K562 (cell line): ENCODE results near the gene PI4KA. TPM values are rescaled to one million over a fixed set of nuclear protein-coding genes. Genes with fewer than 3 reads are reported as not detected.

Experiments used
- BRCA1 ChIP-seq, 2 experiments: fragments of 450-650 bp in 1 of 2; sonication (generic) in 1 of 2; formaldehyde crosslinking in 1 of 2; IDR thresholded peaks; 2 replicates each; pipeline versions ENCODE4 v1.5.0 to v1.6.1; 2017 to 2020; ENCODE audit warnings: mild to moderate bottlenecking in 1 of 2, missing genetic modification reagents in 1 of 2
- GABPA ChIP-seq: fragments of 200-800 bp; sonication (Bioruptor generic); conservative IDR thresholded peaks from 2 replicates; pipeline ENCODE4 v1.6.1; 2016; ENCODE audit warnings: low read depth, missing genetic modification characterization, missing compliant biosample characterization
- HNRNPK ChIP-seq: fragments of 200-400 bp; formaldehyde crosslinking; IDR thresholded peaks from one replicate; pipeline ENCODE4 v1.6.1; 2018; ENCODE audit warnings: mild to moderate bottlenecking, low read depth, low read length; ENCODE audit not compliant: poor library complexity, severe bottlenecking
- IRF9 ChIP-seq: fragments of 450-650 bp; IDR thresholded peaks from 2 replicates; pipeline ENCODE4 v1.6.1; 2016; ENCODE audit warnings: missing biosample characterization, missing genetic modification characterization
- KAT7 ChIP-seq: sonication (generic); formaldehyde crosslinking; IDR thresholded peaks from 2 replicates; pipeline ENCODE4 v1.8.0; 2022; ENCODE audit warnings: missing genetic modification reagents, mild to moderate bottlenecking, borderline replicate concordance
- PPARD ChIP-seq: fragments of 250-450 bp; sonication (Bioruptor Pico); IDR thresholded peaks from 2 replicates; pipeline ENCODE4 v1.8.0; 2022; ENCODE audit warnings: inconsistent platforms, mild to moderate bottlenecking, moderate library complexity
- PTTG1 ChIP-seq: fragments of 450-650 bp; IDR thresholded peaks from 2 replicates; pipeline ENCODE4 v1.6.1; 2016; ENCODE audit warnings: low read depth, mild to moderate bottlenecking, missing genetic modification characterization, missing compliant biosample characterization
- RERE ChIP-seq: sonication (generic); formaldehyde crosslinking; IDR thresholded peaks from 2 replicates; pipeline ENCODE4 v1.8.0; 2023; ENCODE audit warnings: missing genetic modification reagents, mild to moderate bottlenecking, borderline replicate concordance
- ZNF121 ChIP-seq: sonication (generic); formaldehyde crosslinking; conservative IDR thresholded peaks from 2 replicates; pipeline ENCODE4 v1.8.0; 2022; ENCODE audit warnings: missing genetic modification reagents
- ZNF165 ChIP-seq: fragments of 250-450 bp; sonication (Bioruptor Pico); IDR thresholded peaks from 2 replicates; pipeline ENCODE4 v1.4.0; 2020; ENCODE audit warnings: borderline replicate concordance
- ZNF277 ChIP-seq: fragments of 250-450 bp; sonication (Bioruptor Pico); IDR thresholded peaks from 2 replicates; pipeline ENCODE4 v1.8.0; 2022; ENCODE audit warnings: inconsistent platforms, mild to moderate bottlenecking, moderate library complexity, borderline replicate concordance
- ZNF384 ChIP-seq: IDR thresholded peaks from 2 replicates; pipeline ENCODE4 v1.6.1; 2012; ENCODE audit warnings: low read depth, low read length, improper control_type of control experiment
- ZNF436 ChIP-seq: fragments of 250-450, 450-650 bp; sonication (Bioruptor Pico); formaldehyde crosslinking; IDR thresholded peaks from 2 replicates; pipeline ENCODE4 v1.7.0; 2020; ENCODE audit warnings: mild to moderate bottlenecking
- ZNF655 ChIP-seq: fragments of 250-450 bp; sonication (Bioruptor Pico); IDR thresholded peaks from 2 replicates; pipeline ENCODE4 v1.5.0; 2021
- polyA plus RNA-seq, 8 experiments: library from polyadenylated mRNA; depleted of rRNA in 4 of 8; stranded (reverse) in 5 of 8; unstranded in 3 of 8; fragments of >200 nt; fragmentation: Nextera tagmentation in 2 of 8; fragmentation: Illumina TruSeq in 1 of 8; extraction: Ambion mirVana in 2 of 8; extraction: Trizol in 1 of 8; gene quantifications; 2 replicates each; pipeline versions ENCODE4 v1.2.1 to v1.2.3, GENCODE V29; 2011 to 2014; ENCODE audit warnings: inconsistent platforms in 1 of 8, missing spikeins in 1 of 8
- total RNA-seq, 7 experiments: library from RNA; depleted of rRNA in 6 of 7; stranded (reverse); fragments of >200 nt in 6 of 7; fragmentation: Illumina TruSeq in 2 of 7; extraction: Trizol in 2 of 7; gene quantifications; 2 replicates each; pipeline versions ENCODE4 v1.2.1 to v1.2.3, GENCODE V29; 2011 to 2021; ENCODE audit warnings: low replicate concordance in 1 of 7

The PI4KA gene
- total and polyA plus RNA-seq, 9 of the 15 experiments (the other 6 are each of a cell fraction or from before 2014, with no cell fraction given): 7.3 to 187 (median 84.7) TPM

DNA sequence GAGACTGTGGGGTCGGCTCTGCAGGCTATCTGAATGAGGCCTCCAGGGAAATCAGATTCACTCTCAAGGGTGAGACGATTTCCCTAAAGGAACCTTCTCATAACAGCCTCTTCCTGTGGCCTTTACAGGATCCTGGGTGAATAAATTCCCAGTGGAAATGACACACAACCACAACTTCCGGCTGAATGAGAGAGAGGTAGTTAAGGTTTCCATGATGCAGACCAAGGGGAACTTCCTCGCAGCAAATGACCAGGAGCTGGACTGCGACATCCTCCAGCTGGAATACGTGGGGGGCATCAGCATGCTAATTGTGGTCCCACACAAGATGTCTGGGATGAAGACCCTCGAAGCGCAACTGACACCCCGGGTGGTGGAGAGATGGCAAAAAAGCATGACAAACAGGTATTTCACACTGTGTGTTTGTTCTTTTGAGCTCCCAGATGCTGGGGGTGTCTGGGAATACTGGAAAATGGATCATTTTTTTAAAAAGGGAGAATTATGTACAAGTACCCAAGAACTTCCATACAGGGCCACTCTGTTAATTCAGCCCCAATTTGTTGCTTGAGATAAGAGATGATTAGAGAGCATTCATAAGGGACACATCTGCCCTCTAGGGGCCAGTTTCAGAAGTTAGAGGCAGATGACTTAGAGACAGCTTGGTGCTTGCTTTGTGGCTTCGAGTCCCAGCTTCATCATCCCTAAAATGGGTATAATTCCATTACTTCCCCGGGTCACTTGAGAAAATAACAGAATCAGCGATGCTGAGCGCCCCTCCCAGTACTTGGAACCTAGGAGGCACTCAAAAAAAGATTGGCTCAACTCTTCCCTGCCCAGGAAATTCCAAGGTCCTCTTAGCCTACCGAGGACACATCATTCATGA lies 74.5 kb downstream of the PI4KA start (continued):
- no peak for TF ChIP-seq ZNF121
- TF ChIP-seq BRCA1 (IDR thresholded peaks at IDR 0.05): no peak
- TF ChIP-seq BRCA1 (CRISPR knock-in tag; IDR thresholded peaks at IDR 0.05): no peak
- no peak for TF ChIP-seq PPARD (CRISPR knock-in tag)
- no peak for TF ChIP-seq RERE (CRISPR knock-in tag)
- no peak for TF ChIP-seq ZNF277 (CRISPR knock-in tag)
- no peak for TF ChIP-seq KAT7 (CRISPR knock-in tag)
- TF ChIP-seq ZNF436 (CRISPR knock-in tag): no peak
- no peak for TF ChIP-seq ZNF384
- peak; percentile 67; the same call in 1 of the 2 replicates for TF ChIP-seq ZNF165 (CRISPR knock-in tag)
- no peak for TF ChIP-seq PTTG1 (tag)
- TF ChIP-seq ZNF655: no peak
- TF ChIP-seq GABPA (tag): no peak
- no peak for TF ChIP-seq IRF9 (tag)
- no peak for TF ChIP-seq HNRNPK
